HK-2 (cell line): ENCODE results near the gene ITPR1.

ENCODE experiments used
- DNase-seq: peaks from one replicate; pipeline ENCODE4 v3.0.0-alpha.2; 2018; ENCODE audit not compliant: unreplicated experiment

The ITPR1 gene

GRCh38 chr3:4533489-4534443 lies 40.6 kb downstream of the ITPR1 start:
- DNase-seq, result no peak

GRCh38 chr3:4534906-4535305 lies 41.8 kb downstream of the ITPR1 start:
- no peak for DNase-seq

DNA sequence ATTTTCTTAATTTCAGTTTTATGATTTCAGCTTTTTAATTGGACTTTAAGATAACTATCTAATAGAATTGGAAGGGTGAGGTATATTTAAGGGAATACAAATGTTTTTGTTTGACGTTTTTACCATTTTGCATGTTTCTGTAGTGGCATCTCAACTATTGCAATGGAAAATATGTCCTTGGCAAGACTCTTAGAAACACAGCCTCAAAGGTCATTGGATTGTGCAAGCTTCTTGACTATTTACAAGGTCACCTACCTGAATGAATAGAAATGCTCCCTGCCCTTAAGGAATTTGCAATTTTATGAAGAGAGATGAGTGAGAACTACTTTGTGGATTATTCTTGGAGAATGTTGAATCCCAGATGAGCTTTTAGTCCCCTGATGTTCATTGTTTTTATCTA lies 43.1 kb downstream of the ITPR1 start:
- DNase-seq, result no peak

DNA sequence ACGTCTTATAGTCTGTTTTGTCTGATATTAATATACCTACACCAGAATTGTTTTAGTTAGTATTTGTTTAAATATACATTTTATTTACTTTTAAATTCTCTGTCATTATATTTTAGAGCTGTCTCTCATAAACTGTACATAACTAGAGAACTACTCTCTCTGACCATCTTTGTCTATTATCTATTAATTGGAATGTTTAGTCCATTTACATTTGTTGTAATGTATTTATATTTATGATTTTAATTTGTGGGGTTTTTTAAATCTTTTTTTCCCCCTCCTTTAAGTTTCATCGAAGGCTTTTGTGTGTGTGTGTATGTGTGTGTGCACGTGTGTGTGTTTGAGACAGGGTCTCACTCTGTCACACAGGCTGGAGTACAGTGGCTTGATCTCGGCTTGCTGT lies 47.1 kb downstream of the ITPR1 start:
- DNase-seq, result no peak

- DNase-seq, result no peak
These were observed 50.0 kb downstream of the ITPR1 start for GRCh38 chr3:4543110-4543509.

- DNase-seq, result no peak
These were observed 53.4 kb downstream of the ITPR1 start for GRCh38 chr3:4546346-4547178.

GRCh38 chr3:4547799-4548198 lies 54.7 kb downstream of the ITPR1 start:
- DNase-seq, result no peak

- no peak for DNase-seq
These were observed 55.2 kb downstream of the ITPR1 start for GRCh38 chr3:4548356-4548755.

GRCh38 chr3:4548780-4549179 lies 55.6 kb downstream of the ITPR1 start:
- DNase-seq, result no peak

GRCh38 chr3:4549896-4550295 lies 56.7 kb downstream of the ITPR1 start:
- DNase-seq, result no peak

- DNase-seq, result no peak
These were observed 58.0 kb downstream of the ITPR1 start for GRCh38 chr3:4551051-4551711.

GRCh38 chr3:4551794-4552442 lies 58.8 kb downstream of the ITPR1 start:
- no peak for DNase-seq

GRCh38 chr3:4552811-4553210 lies 59.7 kb downstream of the ITPR1 start:
- no peak for DNase-seq

GRCh38 chr3:4561661-4562060 lies 68.5 kb downstream of the ITPR1 start:
- no peak for DNase-seq

GRCh38 chr3:4562595-4562994 lies 69.4 kb downstream of the ITPR1 start:
- no peak for DNase-seq

- no peak for DNase-seq
These were observed 71.1 kb downstream of the ITPR1 start for GRCh38 chr3:4564270-4564669.

DNA sequence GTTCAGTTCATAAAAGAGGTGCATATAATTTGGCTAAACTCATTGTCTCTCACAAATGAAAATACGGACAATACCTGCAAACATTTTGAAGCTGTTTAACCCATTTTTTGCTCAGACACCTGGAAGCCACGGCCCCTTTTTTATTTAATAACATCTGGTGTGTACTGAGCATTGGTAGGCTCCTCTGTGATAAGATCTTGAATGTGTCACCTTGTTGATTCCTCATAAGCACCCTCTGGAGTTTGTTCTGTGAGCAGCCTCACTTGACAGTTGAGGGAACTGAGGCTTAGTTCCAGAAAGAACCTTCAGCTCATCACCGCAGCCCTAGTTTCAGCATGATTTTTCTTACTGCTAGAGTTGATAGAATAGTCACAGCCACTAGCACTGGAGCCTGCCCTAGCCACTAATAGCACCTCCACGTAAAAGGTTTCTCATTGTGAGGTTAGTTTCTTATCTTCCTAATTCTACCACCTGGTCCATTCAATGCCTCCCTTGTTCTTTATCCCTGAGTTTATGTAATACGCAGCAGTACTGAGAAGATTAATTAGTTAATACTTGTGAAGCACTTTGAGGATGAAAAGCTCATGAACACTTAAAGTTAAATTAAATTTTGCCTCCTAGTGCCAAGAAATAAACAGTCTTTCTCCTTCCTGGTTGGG lies 71.9 kb downstream of the ITPR1 start:
- no peak for DNase-seq

DNA sequence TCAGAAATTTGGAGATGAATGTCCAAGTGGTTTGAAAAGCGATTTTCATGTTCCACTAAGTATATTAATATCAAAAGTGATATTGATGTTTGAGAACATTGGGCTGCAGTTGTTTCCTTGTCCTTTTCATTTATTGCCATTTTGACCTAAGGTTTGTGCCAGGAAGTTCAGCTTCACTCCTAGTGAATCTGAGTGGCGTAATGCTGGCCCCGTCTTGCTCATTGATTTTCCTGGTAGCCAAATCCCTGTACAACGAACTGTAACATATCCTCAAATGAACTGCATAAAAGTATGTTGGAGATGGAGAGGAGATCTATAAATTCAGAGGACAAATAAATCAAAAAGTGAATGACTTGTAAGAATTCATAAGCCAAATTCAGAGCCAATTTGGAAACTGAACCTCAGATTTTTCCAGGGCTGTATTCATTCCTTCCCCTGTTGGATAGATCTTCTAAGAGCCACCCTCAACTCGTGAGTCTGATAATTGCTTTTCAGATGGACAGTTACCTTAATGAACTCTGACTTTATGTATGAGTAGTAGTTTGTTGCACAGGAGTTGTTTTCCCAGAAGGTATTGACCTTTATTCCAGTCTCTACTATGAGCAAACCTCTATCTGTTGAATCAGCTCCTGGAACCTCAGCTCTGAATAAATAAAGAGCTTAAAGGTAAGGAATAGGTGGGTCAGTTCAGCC lies 72.8 kb downstream of the ITPR1 start:
- DNase-seq, result no peak

GRCh38 chr3:4568841-4569240 lies 75.7 kb downstream of the ITPR1 start:
- DNase-seq, result no peak

DNA sequence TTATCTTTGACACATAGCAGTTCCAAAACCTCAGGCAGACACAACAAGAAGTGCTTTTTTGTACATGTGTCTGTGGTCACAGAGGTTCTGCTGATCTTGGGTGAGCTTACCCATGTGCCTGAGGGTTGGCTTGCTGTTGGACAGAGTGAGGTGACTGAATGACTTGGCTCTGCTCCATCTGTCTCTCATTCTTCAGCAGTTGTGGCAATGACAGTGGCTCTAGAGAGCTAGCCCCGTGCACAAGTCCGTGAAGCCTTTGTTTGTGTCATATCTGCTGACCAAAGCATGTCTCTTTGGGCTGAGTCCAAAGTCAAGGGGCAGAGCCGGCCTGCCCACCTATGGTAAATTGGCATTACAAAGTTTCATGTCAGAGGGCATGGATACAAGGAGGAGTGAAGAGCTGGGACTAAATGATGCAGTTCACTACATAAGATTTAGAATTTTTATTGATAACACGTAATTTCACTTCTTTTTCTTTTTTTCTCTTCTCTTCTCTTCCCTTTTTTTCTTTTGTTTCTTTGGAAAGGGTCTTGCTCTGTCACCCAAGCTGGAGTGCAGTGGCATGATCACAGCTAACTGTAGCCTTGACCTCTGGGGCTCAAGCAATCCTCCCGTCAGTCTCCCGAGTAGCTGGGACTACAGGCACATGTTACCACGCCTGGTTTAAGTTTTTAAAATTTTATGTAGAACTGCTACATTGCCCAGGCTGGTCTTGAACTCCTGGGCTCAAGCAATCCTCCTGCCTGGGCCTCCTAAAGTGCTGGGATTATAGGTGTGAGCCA lies 77.9 kb downstream of the ITPR1 start:
- DNase-seq, result no peak
